LHCN-M2 (cell line): ENCODE measurements around the gene AQP11. TPM values are rescaled to one million over a fixed set of nuclear protein-coding genes. Genes with fewer than 3 reads are reported as not detected.
"Not testable (repeated sequence)": the region's sequence is repeated elsewhere in the genome, so short reads cannot be mapped to it uniquely, and the experiment has no call there.

ENCODE experiments used
- DNase-seq: peaks from one replicate; pipeline ENCODE4 v3.0.0-alpha.2; 2012; ENCODE audit warnings: low read depth
- total RNA-seq: library from RNA; depleted of rRNA; stranded (reverse); fragments of >200 nt; gene quantifications from 2 replicates; pipeline ENCODE4 v1.2.3, GENCODE V29; 2014

The AQP11 gene
- total RNA-seq, 1 experiment from 2014 or later = 3.7 TPM

DNA sequence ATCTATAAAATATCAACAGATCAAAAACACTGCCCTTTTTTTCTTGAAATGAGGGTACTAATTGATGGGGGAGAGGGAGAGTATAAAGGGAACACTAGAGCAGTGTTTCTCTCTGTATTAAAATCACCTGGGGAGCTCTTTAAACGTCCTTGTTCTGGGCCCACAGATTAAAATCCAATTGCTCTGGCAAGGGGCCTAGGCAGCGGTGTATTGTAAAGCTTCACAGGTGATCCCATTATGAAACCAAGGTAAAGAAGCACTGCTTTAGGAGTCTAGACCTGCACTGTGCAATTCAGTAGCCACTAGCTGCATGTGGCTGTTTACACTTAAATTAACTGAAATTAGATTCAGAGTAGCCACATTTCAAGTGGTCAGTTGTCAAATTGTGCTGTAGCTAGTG lies 3.0 kb downstream of the AQP11 start:
- no peak for DNase-seq

DNA sequence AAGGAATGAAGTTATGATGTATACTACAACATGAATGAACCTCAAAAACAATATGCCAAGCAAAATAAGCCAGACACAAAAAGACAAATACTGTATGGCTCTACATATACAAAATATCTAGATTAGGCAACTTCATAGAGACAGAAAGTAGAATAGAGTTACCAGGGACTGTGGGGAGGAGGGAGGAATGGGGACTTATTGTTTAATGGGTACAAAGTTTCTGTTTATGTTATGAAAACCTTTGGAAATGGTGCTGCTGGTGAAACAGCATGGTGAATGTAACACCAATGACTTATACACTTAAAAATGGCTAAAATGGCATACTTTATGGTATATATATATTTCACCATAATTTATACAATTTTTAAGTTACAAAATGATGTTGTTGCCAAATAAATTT lies 4.1 kb downstream of the AQP11 start:
- DNase-seq = no peak

DNA sequence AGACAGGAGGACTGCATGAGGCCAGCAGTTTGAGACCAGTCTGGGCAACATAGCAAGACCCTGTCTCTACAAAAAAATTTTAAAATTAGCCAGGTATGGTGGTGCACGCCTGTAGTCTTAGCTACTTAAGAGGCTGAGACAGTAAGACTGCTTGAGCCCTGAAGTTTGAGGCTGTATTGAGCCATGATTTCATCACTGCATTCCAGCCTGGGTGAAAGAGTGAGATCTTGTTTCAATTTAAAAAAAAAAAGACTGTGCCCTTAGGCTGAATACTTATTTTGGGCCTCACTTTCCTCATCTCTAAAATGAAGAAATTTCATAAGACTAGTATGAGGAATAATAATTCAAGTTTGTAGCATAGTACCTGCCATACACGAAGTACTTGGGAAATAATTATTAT lies 6.9 kb downstream of the AQP11 start:
- peak; percentile 37 for DNase-seq

DNA sequence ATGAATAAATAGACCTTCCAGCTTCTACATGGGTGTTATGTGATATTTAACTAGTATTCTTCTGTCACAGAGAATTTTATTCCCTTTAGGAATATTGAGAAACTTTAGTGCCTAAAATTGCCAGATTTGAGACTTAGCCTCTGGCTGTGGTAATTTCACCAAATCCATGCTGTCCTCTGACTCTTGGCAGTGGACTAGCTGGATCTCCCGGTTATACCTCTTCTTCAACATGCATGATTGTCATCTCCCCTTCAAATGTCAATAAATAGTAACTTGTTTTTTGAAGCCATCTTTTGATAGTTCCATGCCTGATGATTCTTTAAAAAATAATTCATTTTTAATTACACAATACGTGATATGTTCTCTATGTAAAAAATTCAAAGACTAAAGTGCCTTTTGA lies 8.4 kb downstream of the AQP11 start:
- no peak for DNase-seq

DNA sequence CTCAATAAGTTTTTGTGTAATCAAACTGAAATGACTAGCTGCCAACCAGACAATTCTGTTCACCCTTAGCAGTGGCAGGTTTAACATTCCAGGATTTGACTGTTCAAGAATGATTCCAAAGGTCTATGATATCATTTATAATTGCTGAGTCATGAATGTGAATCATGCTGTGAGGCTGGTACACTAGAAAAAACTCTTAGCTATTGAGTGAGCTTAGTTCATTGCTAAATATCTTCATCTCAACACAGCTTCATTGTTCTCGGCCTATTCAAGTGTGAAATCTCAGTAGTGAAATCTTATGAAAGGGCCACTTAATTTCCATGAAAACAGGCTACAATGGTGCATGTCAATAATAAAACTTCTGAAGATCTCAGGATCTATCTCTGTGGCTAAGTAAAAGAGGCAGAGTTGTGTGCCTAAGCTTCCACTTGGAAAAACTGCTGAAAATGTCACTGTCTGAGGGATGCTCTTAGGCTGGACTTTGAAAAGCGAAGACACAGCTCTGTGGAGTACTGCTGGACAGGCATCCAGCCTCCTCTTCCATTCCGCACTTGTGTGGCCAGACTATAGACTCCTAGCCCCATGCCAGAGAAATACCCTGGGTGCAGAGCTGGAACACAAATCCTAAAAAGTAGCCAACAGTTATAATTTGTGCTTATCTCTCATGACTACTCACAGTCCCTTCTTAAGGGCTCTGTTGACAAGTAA lies 12.8 kb downstream of the AQP11 start:
- DNase-seq = peak; percentile 89

DNA sequence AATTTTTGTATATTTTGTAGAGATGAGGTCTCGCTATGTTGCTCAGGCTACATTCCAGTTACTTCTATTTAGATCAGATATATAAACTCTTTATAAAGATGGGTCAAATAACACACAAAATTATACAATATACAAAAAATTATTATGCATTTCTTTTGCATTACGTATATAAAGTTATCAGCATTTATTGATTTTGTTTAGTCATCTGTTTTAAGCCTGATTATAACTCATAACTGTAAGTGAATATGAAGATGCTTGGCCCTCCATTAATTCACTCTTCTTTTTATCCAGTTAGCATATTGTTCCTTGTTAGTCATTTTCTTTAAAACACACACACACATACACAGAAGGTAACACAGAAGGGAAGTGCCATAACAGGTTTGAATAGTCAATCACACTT lies 14.5 kb downstream of the AQP11 start:
- no peak for DNase-seq

DNA sequence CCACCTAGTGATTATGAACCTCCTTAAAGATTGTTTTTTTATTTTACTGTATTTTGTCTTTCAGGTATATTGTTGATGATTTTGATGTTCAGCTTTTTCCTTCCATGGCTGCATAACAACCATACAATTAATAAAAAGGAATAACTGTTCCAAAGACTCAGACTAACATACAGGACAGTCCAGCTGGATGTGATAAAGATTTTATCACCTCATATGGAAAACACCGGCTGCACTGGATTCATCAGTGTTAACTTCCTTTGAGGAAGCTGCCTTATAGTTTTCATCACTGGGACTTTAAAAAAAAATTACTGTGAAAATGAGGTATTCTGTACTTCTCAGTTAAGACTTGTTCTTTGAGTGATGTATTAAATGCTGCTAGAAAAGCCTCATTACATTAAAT lies 19.5 kb downstream of the AQP11 start:
- DNase-seq = no peak

DNA sequence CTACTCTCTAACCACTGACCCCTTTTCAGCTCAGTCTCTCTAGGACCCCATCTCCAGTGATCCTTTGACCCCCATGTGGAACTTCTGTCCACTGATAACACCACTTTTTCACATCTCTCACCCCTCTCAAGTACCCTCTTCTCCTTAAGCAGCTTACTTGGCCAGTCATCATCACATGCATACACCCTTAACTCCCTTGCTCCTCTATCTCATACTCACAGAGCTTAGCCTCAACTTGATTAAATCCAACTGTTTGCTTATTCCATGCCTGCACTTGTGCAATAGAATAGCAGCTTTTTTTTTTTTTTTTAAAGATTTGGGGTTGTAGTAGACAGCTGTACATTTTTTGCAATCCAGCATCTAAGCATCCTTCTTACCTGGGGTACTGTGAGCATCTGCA lies 22.2 kb downstream of the AQP11 start:
- DNase-seq = no peak

DNA sequence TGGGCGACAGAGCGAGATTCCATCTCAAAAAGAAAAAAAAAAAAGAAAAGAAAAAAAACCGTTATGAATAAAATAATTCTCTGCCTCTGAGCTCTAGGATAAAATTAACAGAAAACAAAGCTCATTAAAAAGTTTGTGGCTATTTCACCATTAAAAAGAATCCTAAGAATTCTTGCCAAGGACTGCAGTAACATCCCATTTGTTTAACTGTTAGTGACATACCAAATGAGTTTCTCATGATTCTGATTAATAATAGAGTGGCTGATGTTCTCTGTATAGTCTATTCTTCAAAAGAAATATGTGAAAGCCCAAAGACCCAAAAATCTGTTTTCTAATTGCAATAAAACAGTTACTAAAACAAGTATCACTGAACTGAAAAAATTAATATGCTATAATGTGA lies 28.1 kb downstream of the AQP11 start:
- no peak for DNase-seq

DNA sequence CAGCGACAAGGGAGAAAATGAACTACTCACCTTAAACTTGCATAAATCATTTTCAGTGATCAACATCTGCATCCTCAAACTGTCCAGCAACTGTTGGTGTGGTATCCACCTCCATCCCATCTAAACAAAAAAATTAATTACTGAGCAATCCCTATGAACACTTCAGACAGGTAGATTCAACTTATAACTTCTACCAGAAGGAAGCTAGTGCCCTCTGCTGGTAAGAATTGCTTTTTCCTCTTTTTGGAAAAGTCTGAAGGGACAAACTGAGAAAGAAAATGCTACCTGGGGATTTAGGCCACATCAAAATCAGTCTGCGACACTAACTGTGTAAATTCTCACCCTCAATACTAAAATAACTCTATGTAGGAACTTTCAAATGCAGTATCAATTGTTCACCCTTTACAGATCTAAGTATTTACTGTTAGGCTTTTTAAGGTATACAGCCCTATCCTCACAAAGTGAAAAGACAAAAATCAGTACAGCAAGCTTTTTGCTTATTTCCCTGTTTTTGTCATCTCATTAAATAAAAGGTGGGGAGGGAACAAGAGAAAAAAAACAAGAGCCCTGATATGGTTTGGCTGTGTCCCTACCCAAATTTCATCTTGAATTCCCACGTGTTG lies 29.9 kb downstream of the AQP11 start:
- DNase-seq = peak; percentile 41

DNA sequence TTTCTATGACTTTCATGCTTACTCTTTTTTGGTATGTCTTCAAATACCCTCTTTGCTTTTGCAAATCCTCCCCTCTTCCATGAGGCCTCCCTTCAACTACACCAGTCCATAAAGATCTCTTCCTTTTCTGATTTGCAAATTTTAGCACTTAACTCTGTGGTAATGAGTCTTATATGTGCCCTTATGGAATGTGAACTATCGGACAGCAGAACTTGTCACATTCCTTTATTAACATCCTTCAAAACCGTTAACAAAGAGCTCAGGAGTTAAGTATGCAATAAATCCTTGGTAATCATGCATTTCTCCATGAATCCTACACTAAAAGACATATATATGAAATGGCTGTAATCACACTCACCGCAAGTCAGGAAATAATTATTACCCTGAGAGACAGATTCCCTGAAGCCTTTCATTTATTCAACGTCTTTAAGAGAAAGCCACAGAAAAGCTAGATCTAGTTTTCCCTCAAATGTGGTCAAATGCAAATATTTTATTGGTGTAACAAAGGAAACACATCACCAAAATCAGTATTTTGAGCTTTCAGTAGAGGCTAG lies 40.5 kb downstream of the AQP11 start:
- no peak for DNase-seq

DNA sequence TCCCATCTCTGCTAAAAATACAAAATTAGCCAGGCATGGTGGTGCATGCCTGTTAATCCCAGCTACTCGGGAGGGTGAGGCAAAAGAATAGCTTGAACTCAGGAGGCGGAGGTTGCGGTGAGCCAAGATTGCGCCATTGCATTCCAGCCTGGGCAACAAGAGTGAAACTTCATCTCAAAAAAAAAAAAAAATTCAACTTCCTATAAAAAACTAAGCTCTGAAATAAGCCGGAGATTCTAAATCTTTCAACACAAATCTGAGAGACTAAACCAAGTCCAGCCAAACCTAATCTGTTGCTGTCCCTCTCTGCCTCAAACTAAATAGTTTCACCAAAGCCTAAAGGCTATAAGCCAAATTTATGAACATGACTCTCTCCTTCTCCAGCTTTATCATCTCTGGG lies 44.2 kb downstream of the AQP11 start:
- DNase-seq = not testable (repeated sequence)

DNA sequence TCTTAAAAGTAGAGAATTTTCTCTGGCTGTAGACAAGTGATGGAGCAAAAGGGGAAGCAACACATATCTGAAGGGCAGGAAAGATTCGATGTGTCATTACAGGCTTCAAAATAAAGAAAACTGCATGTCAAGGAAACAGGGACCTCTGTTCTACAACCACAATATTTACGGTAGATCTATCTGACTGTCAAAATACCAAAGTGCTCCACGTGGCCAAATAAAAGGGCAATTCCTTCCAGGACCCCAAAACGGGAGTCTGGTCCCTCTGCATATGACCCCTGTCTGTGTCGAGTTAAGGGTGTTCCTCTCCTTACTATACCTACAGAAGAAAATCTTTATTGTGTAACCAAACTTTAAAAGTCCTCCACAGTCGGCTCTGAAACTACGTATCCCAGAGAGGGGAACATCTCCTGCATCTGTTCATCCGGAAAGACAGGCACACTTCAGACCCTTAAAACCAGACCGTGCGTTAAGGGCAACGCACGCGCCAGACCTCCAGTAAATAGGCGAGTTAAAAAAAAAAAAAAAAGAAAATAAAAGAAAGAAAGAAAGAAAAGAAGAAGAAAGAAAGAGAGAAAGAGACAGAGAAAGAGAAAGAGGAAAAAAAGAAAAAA lies 47.1 kb downstream of the AQP11 start:
- DNase-seq = peak; percentile 11

DNA sequence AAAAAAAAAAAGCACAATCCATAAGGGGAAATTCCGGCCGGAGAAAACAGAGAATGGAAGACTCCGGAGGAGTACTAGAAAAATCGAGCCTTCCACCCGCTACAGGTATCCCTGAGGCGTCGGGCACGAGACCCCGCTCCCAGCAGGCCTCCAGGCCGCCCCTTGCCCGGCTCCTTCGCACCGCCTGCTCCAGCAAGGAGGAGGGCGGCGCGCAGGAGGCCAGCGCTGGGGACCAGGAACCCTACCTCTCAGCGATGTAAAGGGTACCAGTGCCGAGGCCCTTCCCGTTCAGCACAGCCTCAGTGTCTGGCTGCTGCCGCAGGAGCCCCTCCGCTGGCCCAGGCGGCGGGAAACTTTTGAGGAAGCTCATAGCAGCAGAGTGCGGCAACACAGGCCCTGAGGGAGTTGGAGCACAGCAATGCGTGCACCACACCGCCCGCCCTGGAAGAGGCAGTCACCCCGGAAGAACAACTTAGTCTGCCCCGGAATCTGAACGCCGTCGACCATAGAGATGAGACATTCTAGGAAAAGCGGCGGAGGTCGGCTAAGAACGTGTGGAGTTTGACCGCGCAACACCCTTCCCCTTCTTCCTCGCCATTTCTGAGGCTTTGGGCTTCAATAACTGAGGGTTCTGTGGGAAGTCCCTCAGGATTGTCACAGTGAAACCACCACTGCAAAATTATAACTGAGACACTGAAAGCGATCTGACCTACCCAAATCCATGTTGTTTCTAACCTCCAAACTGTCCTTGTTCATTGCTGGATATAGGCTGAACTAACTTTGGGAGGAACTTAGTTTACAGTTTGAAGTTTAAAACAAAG lies 47.8 kb downstream of the AQP11 start, which contains the start of gene CLNS1A:
Gene CLNS1A (minus strand): TSS at position 450 of the 821 bp plus-strand sequence. CDS start 80 bp downstream, at position 370.
- peak; percentile 91 for DNase-seq

DNA sequence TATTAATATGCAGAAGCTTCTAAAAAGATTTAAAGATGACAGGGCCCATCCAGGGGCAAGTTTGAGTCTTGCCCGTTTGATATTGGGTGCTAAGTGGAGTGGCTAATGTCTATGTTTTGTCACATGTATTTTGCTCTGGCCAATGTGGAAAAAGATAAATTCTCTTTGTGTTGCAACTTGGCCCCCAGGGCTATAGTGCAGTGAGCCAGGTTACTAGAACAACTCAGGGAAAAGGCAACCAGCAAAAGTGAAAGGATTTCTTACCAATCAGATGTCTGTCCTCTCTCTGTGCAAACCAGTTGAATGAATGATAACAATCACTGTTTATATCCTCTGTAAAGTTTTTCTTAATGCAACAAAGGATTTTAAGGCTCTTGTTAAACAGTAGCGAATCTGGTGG lies 52.5 kb downstream of the AQP11 start:
- no peak for DNase-seq

DNA sequence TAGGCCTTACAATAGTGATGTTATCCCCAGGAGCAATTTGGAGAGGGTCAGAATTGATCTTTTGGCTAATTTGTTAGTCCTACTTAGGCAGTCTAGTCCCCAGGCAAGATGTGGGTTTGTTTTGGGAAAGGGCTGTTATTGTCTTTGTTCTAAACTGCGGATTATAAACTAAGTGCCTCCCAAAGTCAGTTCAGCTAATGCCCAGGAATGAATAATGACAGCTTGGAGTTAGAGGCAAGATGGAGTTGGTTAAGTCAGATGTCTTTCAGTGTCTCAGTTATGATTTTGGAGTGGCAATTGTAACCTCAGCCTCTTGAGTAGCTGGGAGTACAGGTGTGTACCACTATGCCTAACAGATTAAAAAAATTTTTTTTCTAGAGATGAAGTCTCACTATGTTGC lies 55.1 kb downstream of the AQP11 start:
- no peak for DNase-seq

DNA sequence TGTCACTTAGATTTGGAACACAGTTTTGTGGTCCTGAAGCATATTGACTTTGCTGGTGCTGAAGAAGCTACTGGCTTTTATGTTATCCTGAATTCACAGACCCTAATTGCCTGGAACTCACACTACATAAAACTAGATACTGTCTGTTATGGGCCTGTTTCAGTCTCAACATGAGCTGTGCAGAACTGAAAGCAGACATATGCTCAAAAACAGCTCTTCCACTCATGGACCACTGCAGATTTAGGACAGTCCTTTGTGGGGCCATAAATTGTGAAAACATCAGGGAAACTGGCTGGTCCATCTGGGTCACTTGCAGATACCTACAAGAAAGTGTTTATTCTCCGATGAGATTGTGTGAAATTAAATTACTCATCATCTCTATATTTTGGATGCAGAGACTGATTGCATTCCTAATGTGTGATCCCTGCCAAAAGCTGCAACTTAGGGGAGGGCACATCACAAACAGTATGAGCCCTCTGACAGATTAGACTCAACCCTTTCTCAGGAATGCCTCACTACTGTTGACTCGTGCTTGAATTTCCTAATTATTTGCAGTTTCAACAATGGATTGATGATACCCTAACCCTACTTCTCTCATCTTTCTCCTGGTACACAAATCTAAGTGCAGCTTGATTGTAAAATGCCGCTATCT lies 58.0 kb downstream of the AQP11 start:
- no peak for DNase-seq

DNA sequence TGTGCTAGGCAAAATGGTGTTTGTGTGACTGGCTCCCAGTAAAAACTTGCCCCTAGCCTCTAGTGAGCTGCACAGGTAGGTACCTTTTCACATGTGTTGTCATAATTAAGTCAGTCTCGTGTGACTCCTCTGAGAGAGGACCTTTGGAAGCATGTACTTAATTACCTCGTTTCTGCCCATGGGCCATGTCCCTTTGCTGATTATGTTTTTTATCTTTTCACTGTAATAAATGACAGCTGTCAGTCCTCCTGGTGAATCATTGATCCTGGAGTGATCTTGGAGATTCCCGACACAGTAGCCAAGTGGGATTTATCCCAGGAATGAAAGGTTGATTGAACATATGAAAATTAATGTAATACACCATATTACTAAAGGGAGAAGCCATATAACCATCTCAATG lies 60.4 kb downstream of the AQP11 start:
- no peak for DNase-seq

DNA sequence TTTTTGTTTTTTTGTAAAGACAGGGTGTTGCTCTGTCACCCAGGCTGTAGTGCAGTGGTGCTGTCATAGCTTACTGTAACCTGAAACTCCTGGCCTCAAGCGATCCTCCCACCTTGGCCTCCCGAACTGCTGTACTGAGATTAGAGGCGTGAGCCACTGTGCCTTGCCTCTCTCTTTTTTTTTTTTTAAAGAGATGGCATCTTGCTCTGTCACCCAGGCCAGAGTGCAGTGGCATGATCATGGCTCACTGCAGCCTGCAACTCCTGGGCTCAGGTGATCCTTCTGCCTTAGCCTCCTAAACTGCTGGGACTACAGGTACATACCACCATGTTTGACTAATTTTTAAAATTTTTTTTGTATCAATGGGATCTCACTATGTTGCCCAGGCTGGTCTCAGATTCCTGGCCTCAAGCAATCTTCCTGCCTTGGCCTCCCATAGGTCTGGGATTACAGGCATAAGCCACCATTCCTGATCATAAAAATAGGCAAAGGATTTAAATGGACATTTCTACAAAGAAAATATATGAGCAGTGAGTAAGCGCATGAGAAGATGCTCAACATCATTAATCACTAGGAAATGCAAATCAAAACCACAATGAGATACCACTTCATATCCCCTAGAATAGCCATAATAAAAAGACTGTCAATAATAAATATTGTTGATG lies 65.1 kb downstream of the AQP11 start:
- no peak for DNase-seq

DNA sequence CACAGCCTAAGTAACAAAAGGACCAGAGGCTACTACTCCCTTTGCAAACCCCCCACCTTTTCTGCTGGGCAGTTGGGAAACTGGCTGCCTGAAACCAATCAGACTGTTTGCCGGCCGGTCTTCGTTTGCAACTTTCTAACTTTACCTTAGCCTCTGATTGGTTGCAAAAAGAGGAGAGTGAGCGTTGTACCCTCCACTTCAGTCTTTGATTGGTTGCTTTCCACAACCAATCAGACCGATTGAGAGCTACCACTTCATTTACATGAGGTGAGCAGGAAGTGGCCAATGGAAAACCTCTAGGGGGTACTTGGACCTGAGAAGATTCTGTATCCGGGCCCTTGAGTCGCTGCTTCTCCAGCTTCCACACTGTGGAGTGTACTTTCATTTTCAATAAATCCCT lies 66.6 kb downstream of the AQP11 start:
- no peak for DNase-seq
